GM12878 (cell line): ENCODE measurements around the gene RAB44. TPM values are rescaled to one million over a fixed set of nuclear protein-coding genes. Genes with fewer than 3 reads are reported as not detected.
A peak's percentile ranks its signal among the peaks of the same experiment; 100 is the strongest.

ENCODE experiments used
- ATAC-seq: fragments of 200-7000 bp; cut with Tn5 transposase; 3 replicates; pipeline ENCODE4 v1.9.1; 2020; ENCODE audit warnings: mild to moderate bottlenecking, moderate library complexity
- BruUV-seq: library from RNA; stranded (reverse); fragments of 400-500 nt; replicated peaks from 2 replicates; lab custom pipeline; 2021; lab: Mats Ljungman, UMichigan
- CTCF ChIA-PET: fragments of 300-600 bp; sonication (Branson Sonifier 250); formaldehyde crosslinking; extraction: SDS; loops from one replicate; lab custom pipeline; 2021; ENCODE audit warnings: inconsistent platforms; lab: Yijun Ruan, JAX
- POLR2A ChIA-PET: fragments of 350-600 bp; formaldehyde crosslinking; extraction: SDS; loops from one replicate; lab custom pipeline; 2021; ENCODE audit warnings: inconsistent platforms; lab: Charles Lee
- RAD21 ChIA-PET: fragments of 300-600 bp; sonication (Branson Sonifier 250); formaldehyde crosslinking; loops from one replicate; lab custom pipeline; 2023; ENCODE audit warnings: antibody characterized with exemption; ENCODE audit not compliant: unreplicated experiment; lab: Charles Lee
- SMC1A ChIA-PET: fragments of 300-600 bp; sonication (Branson Sonifier 250); formaldehyde crosslinking; loops from one replicate; lab custom pipeline; 2023; ENCODE audit not compliant: unreplicated experiment, uncharacterized antibody; lab: Charles Lee
- DNase-seq: peaks from one replicate; pipeline ENCODE4 v3.0.0-alpha.2; 2011; ENCODE audit warnings: low read depth, low spot score
- FAIRE-seq: peaks from 3 replicates; lab custom pipeline; 2011; peaks lifted over from hg19 to GRCh38; lab: Jason Lieb, UNC
- H2AFZ ChIP-seq: 2 replicates; pipeline ENCODE4 v1.6.0; 2011; ENCODE audit warnings: low read depth, low read length, control low read depth; ENCODE audit not compliant: control insufficient read depth
- H3K27ac ChIP-seq: 2 replicates; pipeline ENCODE4 v1.5.1; 2011; ENCODE audit warnings: control low read depth; ENCODE audit not compliant: control insufficient read depth, insufficient read depth
- H3K27me3 ChIP-seq, 2 experiments: replicated peaks in 1 of 2; 2 replicates each; pipeline versions ENCODE4 v1.6.0 to v1.6.1; 2011; ENCODE audit warnings: low read length in 1 of 2; ENCODE audit not compliant: control insufficient read depth in 2 of 2, insufficient read depth in 2 of 2
- H3K36me3 ChIP-seq, 2 experiments: 2 replicates each; pipeline ENCODE4 v1.5.1; 2011; ENCODE audit warnings: low read length in 1 of 2; ENCODE audit not compliant: control insufficient read depth in 2 of 2, insufficient read depth in 2 of 2
- H3K4me1 ChIP-seq: 2 replicates; pipeline ENCODE4 v1.6.1; 2011; ENCODE audit warnings: mild to moderate bottlenecking, low read length, moderate library complexity, mixed read lengths; ENCODE audit not compliant: control insufficient read depth, insufficient read depth
- H3K4me2 ChIP-seq: 2 replicates; pipeline ENCODE4 v1.6.0; 2011; ENCODE audit warnings: control low read depth; ENCODE audit not compliant: control insufficient read depth, insufficient read depth
- H3K4me3 ChIP-seq: fragments of 200-600 bp; sonication (generic); 2 replicates; pipeline ENCODE4 v1.5.1; 2016
- H3K79me2 ChIP-seq: 2 replicates; pipeline ENCODE4 v1.6.0; 2011; ENCODE audit warnings: low read length; ENCODE audit not compliant: control insufficient read depth, insufficient read depth
- H3K9ac ChIP-seq: 2 replicates; pipeline ENCODE4 v1.8.0; 2011; ENCODE audit warnings: low read length, control low read depth, mixed read lengths; ENCODE audit not compliant: control insufficient read depth, insufficient read depth
- H3K9me3 ChIP-seq: replicated peaks from 3 replicates; pipeline ENCODE4 v1.5.1; 2011; ENCODE audit warnings: mild to moderate bottlenecking, low read length; ENCODE audit not compliant: control insufficient read depth, insufficient read depth
- H4K20me1 ChIP-seq: 2 replicates; pipeline ENCODE4 v1.6.0; 2011; ENCODE audit not compliant: control insufficient read depth, insufficient read depth
- BHLHE40 ChIP-seq, 2 experiments: fragments of 450-650 bp in 1 of 2; IDR thresholded peaks; 2 replicates each; pipeline ENCODE4 v1.6.1; 2011 to 2017; ENCODE audit warnings: low read depth in 2 of 2, borderline replicate concordance in 1 of 2, improper control_type of control experiment in 1 of 2, low read length in 1 of 2, mild to moderate bottlenecking in 1 of 2
- BRCA1 ChIP-seq: IDR thresholded peaks from 2 replicates; pipeline ENCODE4 v1.6.1; 2011; ENCODE audit warnings: low read depth, low read length, improper control_type of control experiment
- CBX5 ChIP-seq: sonication (generic); IDR thresholded peaks from 2 replicates; pipeline ENCODE4 v1.6.1; 2016; ENCODE audit warnings: low read depth, moderate library complexity, mild to moderate bottlenecking, inconsistent platforms
- EED ChIP-seq: sonication (generic); IDR thresholded peaks from 2 replicates; pipeline ENCODE4 v1.6.1; 2016; ENCODE audit warnings: antibody characterized with exemption, low read depth
- EP300 ChIP-seq, 2 experiments: fragments of 150-350 bp in 1 of 2; IDR thresholded peaks; 2 replicates each; pipeline ENCODE4 v1.6.1; 2011 to 2012; ENCODE audit warnings: low read depth in 2 of 2, low read length in 2 of 2, borderline replicate concordance in 1 of 2, improper control_type of control experiment in 1 of 2, inconsistent platforms in 1 of 2; ENCODE audit not compliant: control insufficient read depth in 1 of 2
- GABPA ChIP-seq: IDR thresholded peaks from 2 replicates; pipeline ENCODE4 v1.6.1; 2014; ENCODE audit warnings: antibody characterized with exemption, low read depth, mild to moderate bottlenecking, inconsistent platforms
- IKZF2 ChIP-seq, 2 experiments: fragments of 450-650 bp; IDR thresholded peaks; 2 replicates each; pipeline ENCODE4 v1.6.1; 2017; ENCODE audit warnings: mild to moderate bottlenecking in 2 of 2, moderate library complexity in 2 of 2
- IRF4 ChIP-seq: IDR thresholded peaks from 2 replicates; pipeline ENCODE4 v1.6.1; 2011; ENCODE audit warnings: low read depth, low read length
- KAT2A ChIP-seq: conservative IDR thresholded peaks from 2 replicates; pipeline ENCODE4 v1.6.1; 2011; ENCODE audit warnings: low read depth, low read length; ENCODE audit not compliant: control insufficient read depth
- NBN ChIP-seq: fragments of 450-650 bp; IDR thresholded peaks from 2 replicates; pipeline ENCODE4 v1.6.1; 2016
- NFIC ChIP-seq: IDR thresholded peaks from 2 replicates; pipeline ENCODE4 v1.6.1; 2012; ENCODE audit warnings: low read depth, mild to moderate bottlenecking, inconsistent platforms, low read length, moderate library complexity
- NKRF ChIP-seq: fragments of 450-650 bp; conservative IDR thresholded peaks from 2 replicates; pipeline ENCODE4 v1.6.1; 2017; ENCODE audit warnings: mild to moderate bottlenecking, moderate library complexity
- NR2C2 ChIP-seq: IDR thresholded peaks from 2 replicates; pipeline ENCODE4 v1.6.1; 2011; ENCODE audit warnings: borderline replicate concordance, low read depth; ENCODE audit not compliant: control insufficient read depth, insufficient read length
- NR2F1 ChIP-seq: fragments of 450-650 bp; conservative IDR thresholded peaks from 2 replicates; pipeline ENCODE4 v1.6.1; 2017; ENCODE audit warnings: mild to moderate bottlenecking
- PAX8 ChIP-seq: fragments of 450-650 bp; IDR thresholded peaks from 2 replicates; pipeline ENCODE4 v1.6.1; 2017; ENCODE audit warnings: mild to moderate bottlenecking, moderate library complexity
- PML ChIP-seq: IDR thresholded peaks from 2 replicates; pipeline ENCODE4 v1.6.1; 2012; ENCODE audit warnings: low read length, inconsistent platforms
- SRF ChIP-seq, 2 experiments: IDR thresholded peaks; 2 replicates each; pipeline ENCODE4 v1.6.1; 2011; ENCODE audit warnings: low read depth in 2 of 2, low read length in 2 of 2, mild to moderate bottlenecking in 1 of 2, moderate library complexity in 1 of 2
- SUPT20H ChIP-seq: IDR thresholded peaks from 2 replicates; pipeline ENCODE4 v1.6.1; 2011; ENCODE audit warnings: low read depth, mild to moderate bottlenecking, low read length, moderate library complexity, borderline replicate concordance; ENCODE audit not compliant: control insufficient read depth
- ZSCAN29 ChIP-seq: fragments of 450-650 bp; IDR thresholded peaks from 2 replicates; pipeline ENCODE4 v1.6.1; 2017; ENCODE audit warnings: mild to moderate bottlenecking, moderate library complexity
- WGBS: methylation state at CpG from one replicate; pipeline ENCODE4 v1.1.6; 2016; ENCODE audit warnings: low lambda C conversion rate; ENCODE audit not compliant: insufficient replicate concordance, insufficient coverage; ENCODE audit errors: missing lambda C conversion rate; 5-methylcytosine and 5-hydroxymethylcytosine counted together
- in situ Hi-C: fragments of 300-500 bp; cut with MboI; formaldehyde crosslinking; loops from 9 replicates; pipeline ENCODE4 v1.14.3; 2018; ENCODE audit warnings: mixed read lengths
- intact Hi-C: fragments of 100-400 bp; cut with micrococcal nuclease; formaldehyde crosslinking; loops from one replicate; pipeline ENCODE4 v1.14.2; 2022; ENCODE audit not compliant: unreplicated experiment
- polyA plus RNA-seq, 11 experiments: library from polyadenylated mRNA; depleted of rRNA in 4 of 11; unstranded in 6 of 11; stranded (reverse) in 5 of 11; fragments of >200 nt; fragmentation: Nextera tagmentation in 4 of 11; fragmentation: Illumina TruSeq in 1 of 11; extraction: Ambion mirVana in 4 of 11; extraction: Trizol in 1 of 11; gene quantifications; 1 replicate in 1 of 11; 2 replicates in 10 of 11; pipeline versions ENCODE4 v1.2.1 to v1.2.3, GENCODE V29; 2011 to 2016; ENCODE audit warnings: inconsistent platforms in 2 of 11, missing spikeins in 2 of 11, low read depth in 1 of 11
- total RNA-seq, 4 experiments: library from RNA; depleted of rRNA in 3 of 4; stranded (reverse); fragments of >200 nt in 3 of 4; fragmentation: Illumina TruSeq in 1 of 4; extraction: Trizol in 1 of 4; gene quantifications; 2 replicates each; pipeline versions ENCODE4 v1.2.1 to v1.2.3, GENCODE V29; 2013 to 2021
- TF ChIP-seq, protein P1 (sequence below): fragments of 450-650 bp; IDR thresholded peaks from 2 replicates; pipeline ENCODE4 v1.6.1; 2016; ENCODE audit warnings: mild to moderate bottlenecking

Gene RAB44
- total and polyA plus RNA-seq, 10 of the 15 experiments (the other 5 are each of a cell fraction or from before 2014, with no cell fraction given): 0.01 to 0.08 (median 0.05) TPM; not detected in 2

DNA sequence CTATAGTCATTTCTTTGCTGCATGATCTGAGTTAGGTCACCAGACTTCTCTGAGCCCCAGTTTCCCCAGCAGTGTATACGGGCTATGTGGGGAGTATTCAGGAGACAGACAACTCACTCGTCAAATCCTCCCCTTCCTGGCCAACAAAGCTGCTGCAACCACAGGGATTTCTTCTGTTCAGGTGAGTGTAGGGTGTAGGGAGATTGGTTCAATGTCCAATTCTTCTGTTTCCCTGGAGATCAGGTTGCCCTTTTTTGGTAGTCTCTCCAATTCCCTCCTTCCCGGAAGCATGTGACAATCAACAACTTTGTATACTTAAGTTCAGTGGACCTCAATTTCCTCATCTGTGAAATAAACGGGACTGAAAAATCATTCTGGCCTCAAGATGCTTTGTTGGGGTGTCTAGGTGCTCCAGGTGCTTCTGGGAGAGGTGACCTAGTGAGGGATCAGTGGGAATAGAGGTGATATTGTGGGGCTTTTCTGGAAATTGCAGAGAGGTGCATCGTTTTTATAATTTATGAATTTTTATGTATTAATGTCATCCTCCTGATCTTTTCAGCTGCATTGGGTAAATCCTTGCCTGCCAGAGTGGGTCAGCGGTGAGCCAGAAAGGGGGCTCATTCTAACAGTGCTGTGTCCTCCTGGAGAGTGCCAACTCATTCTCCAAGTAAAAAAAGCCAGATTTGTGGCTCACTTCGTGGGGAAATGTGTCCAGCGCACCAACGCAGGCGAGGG lies 19.7 kb upstream of the RAB44 start:
- SMC1A ChIA-PET: interaction anchor here (1.0 to 17.5 kb wide), 7 partner anchors 12 to 83 kb away, joined by 3 to 240 read pairs (median 30); no protein-coding TSS in a partner anchor
- Histone ChIP-seq H3K4me1 (peaks cover 39% of the 10 kb centered on the region), H3K79me2 (peaks cover 67% of the 10 kb centered on the region), H3K4me2 (peak overlapping the region; percentile 80), H3K27ac (peak overlapping the region; percentile 88), H3K4me3 (peak overlapping the region; percentile 75), H3K27me3 (no peaks in the 10 kb centered on the region), H3K9me3 (no peaks in the 10 kb centered on the region), H3K9ac (peak overlapping the region; percentile 90), H3K36me3 (no peaks in the 10 kb centered on the region; a peak in 2 of 4 replicates), H4K20me1 (peaks cover 4% of the 10 kb centered on the region; the same call in 1 of the 2 replicates), H2AFZ (peak overlapping the region; percentile 54)
- ATAC-seq (peak; percentile 5), DNase-seq (no peak), FAIRE-seq (no peak)
- POLR2A ChIA-PET: interaction anchor here (0.6 to 13.6 kb wide), 18 partner anchors 9 to 163 kb away, joined by 3 to 243 read pairs (median 5); partner anchors contain the start of gene SRSF3
- BruUV-seq: no TSS peak
- intact Hi-C loops (loop anchor here (1.0 to 2.0 kb wide), 2 partner anchors 11 to 15 kb away; no protein-coding TSS in a partner anchor), in situ Hi-C loops (no loop called here)
- 14% methylated on average over 9 of the region's 10 CpGs for WGBS
- RAD21 ChIA-PET: interaction anchor here (0.8 to 10.6 kb wide), 12 partner anchors 12 to 237 kb away, joined by 3 to 195 read pairs (median 8); no protein-coding TSS in a partner anchor
- CTCF ChIA-PET: interaction anchor here (0.9 to 10.7 kb wide), 10 partner anchors 12 to 88 kb away, joined by 3 to 146 read pairs (median 6); no protein-coding TSS in a partner anchor
- TF ChIP-seq PML (0 out of 2 replicates have a peak, but pooled peaks have one; percentile 43), NBN (no peak), KAT2A (no peak), NR2C2 (no peak), GABPA (no peak), NFIC (peak; percentile 53; the same call in 1 of the 2 replicates), BHLHE40 (IDR thresholded peaks at IDR 0.05; ENCODE audit: borderline replicate concordance in 1 of 2, low read depth in 2 of 2, low read length in 1 of 2) (peak in 1 of 2 experiments; percentile 43; a peak in 1 of 4 replicates), PAX8 (0 out of 2 replicates have a peak, but pooled peaks have one; percentile 64), EED (peak; percentile 39; the same call in 1 of the 2 replicates), IRF4 (0 out of 2 replicates have a peak, but pooled peaks have one; percentile 8), CBX5 (no peak), NR2F1 (no peak), SRF (IDR thresholded peaks at IDR 0.05; ENCODE audit: low read depth in 2 of 2, low read length in 2 of 2) (peak in 1 of 2 experiments; percentile 74; a peak in 2 of 4 replicates), SUPT20H (no peak), ZSCAN29 (0 out of 2 replicates have a peak, but pooled peaks have one; percentile 32), IKZF2 (IDR thresholded peaks at IDR 0.05) (0 out of 4 replicates have a peak, but pooled peaks of 1 of the 2 experiments have one; percentile 36), EP300 (IDR thresholded peaks at IDR 0.05; ENCODE audit: borderline replicate concordance in 1 of 2, control insufficient read depth in 1 of 2, low read depth in 2 of 2, low read length in 2 of 2) (no peak), NKRF (no peak), BRCA1 (no peak)
- TF ChIP-seq, protein P1, sequence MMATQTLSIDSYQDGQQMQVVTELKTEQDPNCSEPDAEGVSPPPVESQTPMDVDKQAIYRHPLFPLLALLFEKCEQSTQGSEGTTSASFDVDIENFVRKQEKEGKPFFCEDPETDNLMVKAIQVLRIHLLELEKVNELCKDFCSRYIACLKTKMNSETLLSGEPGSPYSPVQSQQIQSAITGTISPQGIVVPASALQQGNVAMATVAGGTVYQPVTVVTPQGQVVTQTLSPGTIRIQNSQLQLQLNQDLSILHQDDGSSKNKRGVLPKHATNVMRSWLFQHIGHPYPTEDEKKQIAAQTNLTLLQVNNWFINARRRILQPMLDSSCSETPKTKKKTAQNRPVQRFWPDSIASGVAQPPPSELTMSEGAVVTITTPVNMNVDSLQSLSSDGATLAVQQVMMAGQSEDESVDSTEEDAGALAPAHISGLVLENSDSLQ: peak; percentile 63
